IMR-90 (cell line): ENCODE results near the gene NADK. TPM values are rescaled to one million over a fixed set of nuclear protein-coding genes. Genes with fewer than 3 reads are reported as not detected.

Experiments
- CHD1 ChIP-seq: IDR thresholded peaks from 2 replicates; pipeline ENCODE4 v1.6.1; 2012; ENCODE audit warnings: low read depth, low read length, improper control_type of control experiment
- CTCF ChIP-seq: conservative IDR thresholded peaks from 2 replicates; pipeline ENCODE4 v1.5.1; 2012; ENCODE audit warnings: mild to moderate bottlenecking, low read depth, low read length, improper control_type of control experiment
- FOS ChIP-seq: fragments of 150-350 bp; IDR thresholded peaks from 2 replicates; pipeline ENCODE4 v1.6.1; 2016; ENCODE audit warnings: low read depth, low read length
- NFE2L2 ChIP-seq: fragments of 150-350 bp; IDR thresholded peaks from 2 replicates; pipeline ENCODE4 v1.6.1; 2016; ENCODE audit warnings: low read depth, mild to moderate bottlenecking, low read length
- POLR2A ChIP-seq: IDR thresholded peaks from 2 replicates; pipeline ENCODE4 v1.6.1; 2012; ENCODE audit warnings: mild to moderate bottlenecking, low read depth, low read length
- polyA plus RNA-seq, 3 experiments: library from polyadenylated mRNA; depleted of rRNA; stranded (reverse); fragments of >200 nt; gene quantifications; 2 replicates each; pipeline ENCODE4 v1.2.3, GENCODE V29; 2012; ENCODE audit warnings: low replicate concordance in 1 of 3
- total RNA-seq: library from RNA; depleted of rRNA; stranded (reverse); fragments of >200 nt; gene quantifications from 2 replicates; pipeline ENCODE4 v1.2.3, GENCODE V29; 2012

Gene NADK
- total and polyA plus RNA-seq, 2 of the 4 experiments (the other 2 are of a cell fraction) = 12.5 to 56.1 TPM

- TF ChIP-seq CTCF (no peak), CHD1 (no peak), FOS (no peak), POLR2A (no peak), NFE2L2 (no peak)
These were observed 9.9 kb upstream of the NADK start (continued) for GRCh38 chr1:1788136-1788535.
